GM19452 (cell line): ENCODE results near the gene BST2.

Source experiments
- ATAC-seq: cut with Tn5 transposase; IDR thresholded peaks from one replicate; pipeline ENCODE4 v1.9.1; 2021; ENCODE audit not compliant: unreplicated experiment

BST2 gene

DNA sequence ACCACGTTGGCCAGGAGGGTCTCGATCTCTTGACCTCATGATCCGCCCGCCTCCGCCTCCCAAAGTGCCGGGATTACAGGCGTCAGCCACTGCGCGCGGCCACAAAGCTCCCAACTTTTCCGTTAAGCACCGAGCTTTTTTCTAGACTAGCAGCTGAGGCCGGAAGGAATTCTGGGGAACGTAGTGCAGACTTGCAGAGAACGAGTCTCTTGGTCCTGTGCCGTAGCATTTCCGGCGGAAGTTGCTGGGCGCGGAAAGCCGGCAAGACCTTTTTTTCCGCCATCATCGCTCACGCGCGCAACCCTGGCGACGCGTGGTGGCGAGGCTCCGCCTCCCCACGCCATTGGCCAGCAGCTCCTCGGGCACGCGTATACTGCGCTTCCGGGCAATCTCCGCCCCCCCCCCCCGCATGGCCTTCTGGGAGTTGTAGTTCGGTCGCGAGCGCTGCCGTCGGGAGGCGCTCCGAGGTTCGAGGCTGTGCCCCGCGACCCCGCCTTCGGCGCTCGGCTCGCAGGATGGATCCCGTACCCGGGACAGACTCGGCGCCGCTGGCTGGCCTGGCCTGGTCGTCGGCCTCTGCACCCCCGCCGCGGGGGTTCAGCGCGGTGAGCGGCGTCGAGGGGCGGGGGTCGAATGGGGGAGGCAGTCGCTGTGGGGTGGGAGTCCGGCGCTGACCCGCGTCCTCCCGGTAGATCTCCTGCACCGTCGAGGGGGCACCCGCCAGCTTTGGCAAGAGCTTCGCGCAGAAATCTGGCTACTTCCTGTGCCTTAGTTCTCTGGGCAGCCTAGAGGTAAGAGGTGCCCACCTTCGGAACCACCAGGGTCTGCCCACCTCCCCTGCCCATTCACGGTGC is 14.4 kb upstream of the BST2 start, which contains the start of gene MVB12A:
MVB12A (plus strand) TSS at position 427 of the 854 bp plus-strand sequence; CDS start at position 516, 89 bp downstream.
- peak; percentile 89 for ATAC-seq

DNA sequence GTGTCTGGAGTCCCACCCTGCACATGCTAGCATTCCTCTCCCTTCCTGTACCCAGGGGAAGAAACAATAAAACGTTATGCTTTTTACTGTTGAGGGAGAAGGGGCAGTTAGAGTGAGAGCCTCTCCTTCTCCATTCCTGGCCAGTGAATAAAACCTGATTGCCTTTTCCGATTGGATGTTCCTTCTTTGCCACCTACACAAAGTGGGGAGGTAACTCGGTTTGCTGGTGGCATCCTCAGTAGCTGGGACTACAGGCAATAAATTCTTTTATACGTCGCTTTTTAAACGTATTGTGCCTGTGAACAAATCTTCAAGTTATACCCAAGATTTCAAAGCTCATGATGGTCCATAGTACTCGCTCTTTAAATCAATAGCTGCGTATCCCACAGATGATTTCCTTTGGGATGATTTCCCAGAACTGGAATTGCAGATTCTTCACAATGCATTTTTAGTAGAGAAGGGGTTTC is 13.8 kb upstream of the BST2 start:
- ATAC-seq, result no peak

DNA sequence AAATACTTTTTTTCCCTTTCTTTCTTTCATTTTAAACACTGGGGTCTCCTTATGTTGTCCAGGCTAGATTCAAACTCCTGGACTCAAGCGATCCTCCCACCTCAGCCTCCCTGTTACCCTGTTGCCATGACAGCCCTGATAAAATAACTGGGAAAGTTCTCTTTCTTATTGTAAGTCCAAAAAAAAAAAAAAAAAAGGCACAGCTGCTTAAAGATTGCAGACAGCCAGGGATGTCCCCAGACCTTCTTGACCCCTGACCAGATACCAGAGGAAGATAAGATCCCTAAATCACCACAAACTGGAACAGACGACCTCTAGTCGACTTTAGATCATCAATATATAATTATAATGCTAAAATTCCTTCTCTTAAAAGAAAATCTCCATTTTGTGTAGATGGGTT is 13.3 kb upstream of the BST2 start:
- ATAC-seq, result no peak

DNA sequence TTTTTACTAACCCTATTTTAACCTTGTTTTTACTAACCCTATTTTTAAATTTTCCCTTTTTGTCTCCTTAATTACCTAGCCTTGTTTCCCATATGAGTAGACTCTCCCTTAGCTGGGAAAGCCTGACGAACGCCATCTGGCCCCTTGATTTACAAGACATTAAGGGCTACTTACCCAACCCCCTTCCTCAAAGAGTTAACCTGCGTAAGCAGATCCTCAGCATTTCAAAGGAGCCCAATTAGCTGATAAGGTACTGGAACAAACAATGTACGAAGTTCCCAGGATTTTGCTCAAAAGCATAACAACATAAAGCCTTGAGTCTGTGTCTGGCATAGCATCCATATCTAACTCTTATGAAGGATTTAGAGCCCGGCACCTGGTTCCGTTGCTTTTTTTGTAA is 9.7 kb upstream of the BST2 start:
- no peak for ATAC-seq

DNA sequence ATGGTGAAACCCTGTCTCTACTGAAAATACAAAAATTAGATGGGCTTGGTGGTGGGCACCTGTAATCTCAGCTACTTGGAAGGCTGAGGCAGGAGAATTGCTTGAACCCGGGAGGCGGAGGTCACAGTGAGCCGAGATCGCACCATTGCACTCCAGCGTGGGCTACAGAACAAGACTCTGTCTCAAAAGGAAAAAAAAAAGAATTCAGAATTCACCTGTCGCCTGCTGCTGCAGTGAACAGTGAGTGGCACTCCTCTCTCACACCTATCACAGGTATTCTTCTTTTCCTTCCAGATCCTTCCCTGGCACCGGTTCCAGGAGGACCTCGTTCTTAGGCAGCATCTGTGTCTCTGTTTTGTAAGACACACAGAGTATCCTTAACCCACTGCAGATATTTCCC is 8.7 kb upstream of the BST2 start:
- ATAC-seq, result no peak

DNA sequence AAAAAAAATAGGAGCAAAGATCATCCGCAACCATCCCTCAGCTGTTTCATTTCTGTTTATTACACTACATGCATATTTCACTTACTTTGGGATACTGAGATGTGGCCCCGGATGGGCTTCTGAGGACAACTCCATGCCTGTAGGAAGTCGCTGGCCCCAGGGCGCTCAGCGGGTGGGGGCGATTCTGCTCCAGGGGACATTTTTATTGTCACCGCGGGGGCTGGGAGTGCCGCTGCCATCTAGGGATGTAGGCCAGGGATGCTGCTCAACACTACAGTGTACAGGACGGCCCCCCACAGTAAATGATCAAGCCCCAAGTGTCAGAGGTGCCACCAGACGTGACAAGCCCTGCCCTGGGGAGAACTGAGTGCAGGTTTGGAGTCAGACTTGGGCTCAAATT is 6.4 kb upstream of the BST2 start:
- no peak for ATAC-seq

DNA sequence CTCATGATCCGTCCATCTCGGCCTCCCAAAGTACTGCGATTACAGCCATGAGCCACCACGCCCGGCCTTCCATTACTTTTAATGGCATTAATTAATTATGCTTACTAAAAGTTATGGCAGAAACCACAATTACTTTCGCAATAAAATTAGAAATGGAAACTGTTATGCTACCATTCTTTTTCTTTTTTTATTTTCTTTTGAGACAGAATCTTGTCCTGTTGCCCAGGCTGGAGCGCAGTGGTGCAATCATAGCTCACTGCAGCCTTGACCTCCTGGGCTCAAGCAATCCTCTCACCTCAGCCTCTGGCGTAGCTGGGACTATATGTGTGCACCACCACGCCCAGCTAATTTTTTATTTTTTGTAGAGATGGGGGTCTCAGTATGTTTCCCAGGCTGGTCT is 4.6 kb upstream of the BST2 start:
- ATAC-seq, result no peak

DNA sequence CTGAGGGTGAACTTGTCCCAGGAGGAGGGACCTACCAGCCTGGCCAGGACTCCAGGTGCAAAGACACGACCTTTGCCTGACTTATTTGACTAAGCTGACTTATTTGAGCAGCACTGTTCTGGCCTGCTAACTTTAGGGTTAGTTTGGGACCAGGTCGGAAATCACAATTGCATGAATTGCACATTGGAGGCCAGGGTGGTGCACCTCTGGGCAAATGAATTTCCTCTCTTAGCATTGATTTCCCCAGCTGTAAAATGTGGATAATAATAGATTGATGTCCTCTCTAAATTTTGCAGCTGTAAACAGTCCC is 1.4 kb upstream of the BST2 start:
- no peak for ATAC-seq

DNA sequence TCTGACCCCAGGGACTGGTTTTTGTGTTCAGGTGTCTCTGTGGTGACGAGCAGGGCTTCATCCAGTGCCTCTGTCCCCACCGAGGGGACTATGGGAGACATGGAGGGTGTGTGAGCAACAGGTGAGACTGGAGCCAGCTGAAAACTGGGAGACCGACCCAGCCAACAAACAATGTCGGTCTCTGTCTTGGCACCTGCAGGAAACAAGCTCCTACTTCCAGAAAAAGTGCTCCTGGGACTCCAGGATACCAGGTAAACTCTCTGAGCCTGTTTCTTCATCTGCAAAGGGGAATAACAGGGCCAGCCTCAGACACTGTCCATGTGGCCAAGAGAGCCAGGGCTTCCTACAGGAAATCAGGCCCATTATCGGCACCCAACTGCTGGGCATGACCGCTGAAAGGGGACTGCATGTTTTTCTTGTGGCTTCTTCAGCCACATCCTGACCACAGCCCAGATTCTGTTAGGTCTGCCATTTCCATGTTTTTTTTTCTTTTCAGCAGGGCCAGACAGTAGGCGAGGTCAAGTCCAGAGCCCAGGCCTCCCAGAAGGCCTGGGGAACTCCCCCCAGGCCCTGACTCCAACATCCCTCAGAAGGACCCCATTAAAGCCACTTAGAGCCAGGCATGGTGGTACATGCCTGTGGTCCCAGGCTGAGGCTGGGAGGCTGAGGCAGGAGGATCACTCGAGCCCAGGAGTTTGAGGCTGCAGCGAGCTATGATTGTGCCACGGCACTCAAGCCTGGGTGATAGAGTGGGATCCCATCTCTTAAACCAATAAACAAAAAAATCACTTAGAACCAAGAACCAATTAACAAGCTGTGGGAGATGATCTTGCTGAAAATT is 836 bp upstream of the BST2 start:
- ATAC-seq, result peak; percentile 19

DNA sequence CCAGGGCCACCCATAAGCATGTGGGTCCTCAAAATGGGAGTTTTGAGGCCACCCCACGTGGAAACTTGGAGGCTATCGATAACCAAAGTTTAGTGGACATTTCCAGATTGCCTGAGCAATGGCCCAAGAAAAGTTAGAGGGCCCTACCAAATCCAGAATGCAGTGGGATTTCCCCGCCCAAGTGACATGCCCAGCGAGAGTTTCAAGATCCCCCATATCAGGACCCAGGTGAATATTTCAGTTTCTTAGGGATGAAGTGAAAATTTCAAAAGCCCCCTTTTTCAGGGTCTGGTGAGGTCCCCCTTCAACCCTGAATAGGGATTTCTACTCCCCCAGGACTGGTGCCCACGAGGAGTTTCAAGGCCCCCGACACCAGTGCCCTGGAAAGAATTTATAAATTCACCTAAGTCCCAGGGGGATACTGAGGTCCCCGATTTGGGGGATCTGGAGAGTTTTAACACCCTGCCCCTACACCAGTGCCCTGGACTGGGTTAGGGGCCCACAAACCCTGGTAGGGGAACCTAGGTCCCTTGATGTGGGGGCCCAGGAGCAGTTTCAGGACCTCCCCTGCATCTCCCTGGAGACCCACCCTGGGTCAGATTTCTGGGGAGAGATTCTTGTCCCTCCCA is 695 bp downstream of the BST2 start:
- peak; percentile 9 for ATAC-seq

DNA sequence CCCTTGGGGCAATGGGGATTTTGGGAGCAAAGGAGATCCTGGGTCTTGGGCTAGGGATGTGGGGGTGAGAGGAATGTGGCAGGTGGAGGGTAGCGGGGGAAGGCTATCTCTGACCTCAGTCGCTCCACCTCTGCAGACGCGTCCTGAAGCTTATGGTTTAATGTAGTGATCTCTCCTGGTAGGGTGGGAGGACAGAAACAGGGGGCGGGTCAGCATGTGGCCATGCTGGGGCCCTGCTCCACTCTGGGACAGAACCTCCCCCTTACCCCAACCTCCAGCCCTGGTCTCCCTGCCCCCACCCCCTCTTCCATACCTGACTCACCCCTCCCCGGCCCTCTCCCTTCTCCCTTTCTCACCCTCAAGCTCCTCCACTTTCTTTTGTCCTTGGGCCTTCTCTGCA is 1.4 kb downstream of the BST2 start:
- no peak for ATAC-seq

DNA sequence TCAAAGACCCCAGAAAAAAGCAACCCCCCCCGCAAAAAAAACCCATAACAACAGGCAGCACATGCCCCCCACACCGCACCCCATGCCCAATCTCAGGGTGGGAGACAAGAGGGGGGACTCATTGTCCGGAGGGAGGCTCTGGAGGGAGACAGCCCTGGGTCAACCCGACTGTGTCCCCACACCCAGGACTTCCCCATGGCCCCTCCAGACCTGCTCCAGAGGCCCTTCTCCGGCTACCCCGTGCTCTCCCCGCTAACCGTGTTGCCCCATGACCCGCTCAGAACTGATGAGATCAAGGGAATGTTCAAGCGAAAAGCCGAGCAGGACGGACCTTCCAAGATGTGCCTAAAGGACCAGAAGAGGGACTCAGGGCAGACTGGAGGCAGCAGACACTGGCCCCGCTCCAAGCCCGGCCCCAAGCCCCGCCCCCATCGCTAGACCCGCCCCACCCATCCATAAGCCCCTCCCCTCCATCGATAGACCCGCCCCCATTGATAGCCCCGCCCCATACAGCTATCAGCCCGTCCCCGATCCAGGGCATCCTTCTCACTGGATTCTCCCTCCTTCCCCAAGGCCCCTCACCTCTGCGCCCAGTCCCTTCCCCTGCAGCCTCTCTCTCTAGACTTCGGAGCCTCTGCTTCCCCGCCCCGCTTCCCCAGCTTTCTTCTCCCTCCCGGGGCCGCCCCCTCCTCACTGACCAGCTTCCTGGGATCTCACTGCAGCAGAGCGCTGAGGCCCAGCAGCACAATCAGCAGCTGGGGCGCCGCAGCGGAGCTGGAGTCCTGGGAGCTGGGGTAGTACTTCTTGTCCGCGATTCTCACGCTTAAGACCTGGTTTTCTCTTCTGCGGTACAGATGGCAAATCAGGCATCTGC is 2.2 kb downstream of the BST2 start:
- ATAC-seq, result no peak

DNA sequence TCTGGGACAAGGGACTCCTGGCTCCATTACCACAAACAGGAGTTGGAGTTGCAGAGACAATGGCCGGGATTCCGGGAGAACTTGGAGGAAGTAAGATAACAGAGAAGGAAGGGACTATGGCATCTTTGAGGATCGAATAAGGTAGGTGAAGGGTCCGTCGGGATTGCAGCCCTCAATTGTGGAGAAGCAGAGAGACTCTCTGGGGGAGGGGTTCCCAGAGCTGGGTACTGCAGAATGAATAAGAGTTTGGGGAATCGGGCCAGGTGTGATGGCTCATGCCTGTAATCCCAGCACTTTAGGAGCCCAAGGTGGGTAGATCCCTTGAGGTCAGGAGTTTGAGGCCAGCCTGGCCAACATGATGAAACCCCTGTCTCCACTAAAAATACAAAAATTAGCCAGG is 3.8 kb downstream of the BST2 start:
- ATAC-seq, result no peak

DNA sequence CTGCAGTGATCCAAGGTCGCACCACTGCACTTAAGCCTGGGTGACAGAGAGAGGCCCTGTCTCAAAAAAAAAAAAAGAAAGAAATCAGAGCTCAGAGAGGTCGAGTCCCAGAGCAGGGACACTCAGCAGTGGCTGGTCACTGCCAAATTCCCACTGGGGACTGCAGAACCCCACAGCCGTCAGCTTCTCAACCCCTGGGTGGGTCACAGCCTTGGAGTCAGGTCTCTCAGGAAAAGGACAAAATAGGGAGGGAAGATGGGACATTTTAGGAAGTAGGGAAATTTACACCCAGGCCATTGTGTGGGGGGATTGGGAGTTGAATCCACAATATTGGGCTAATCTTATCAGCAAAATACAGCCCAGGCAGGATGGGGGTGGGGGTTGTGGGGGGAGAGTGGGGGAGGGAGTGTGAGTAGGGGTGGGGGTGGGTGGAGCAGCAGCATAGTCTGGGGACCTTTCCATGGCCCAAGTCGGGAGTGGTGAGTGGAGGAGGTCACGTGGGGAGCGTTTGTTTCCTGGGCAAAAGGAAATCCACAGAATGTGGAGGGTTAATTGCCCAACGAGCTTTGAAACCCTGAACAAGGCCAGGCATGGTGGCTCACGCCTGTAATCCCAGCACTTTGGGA is 6.4 kb downstream of the BST2 start:
- ATAC-seq, result no peak

DNA sequence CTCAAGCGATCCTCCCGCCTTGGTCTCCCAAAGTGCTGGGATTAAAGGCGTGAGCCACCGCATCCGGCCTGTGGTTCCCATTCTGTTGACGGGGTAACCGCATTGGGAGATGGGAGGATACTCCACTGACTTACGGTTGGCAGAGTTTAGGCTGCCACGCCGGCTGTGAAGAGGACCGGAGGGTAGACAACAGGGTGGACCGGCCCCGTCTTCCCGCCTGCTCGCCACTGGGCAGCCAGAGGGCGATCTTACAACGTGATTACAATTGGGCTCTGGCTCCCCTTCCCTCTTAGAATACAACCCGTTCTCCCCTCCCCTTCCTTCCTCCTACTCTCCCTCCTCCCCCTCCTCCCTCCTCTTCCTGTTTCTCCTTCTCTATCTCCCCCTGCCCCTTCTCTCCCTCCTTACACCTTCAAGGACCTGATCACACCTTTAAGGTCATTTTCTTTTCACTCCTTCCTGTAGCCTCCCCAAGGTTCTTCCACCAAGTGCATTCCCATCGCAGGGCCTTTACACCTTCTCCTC is 10.5 kb downstream of the BST2 start:
- ATAC-seq, result no peak

DNA sequence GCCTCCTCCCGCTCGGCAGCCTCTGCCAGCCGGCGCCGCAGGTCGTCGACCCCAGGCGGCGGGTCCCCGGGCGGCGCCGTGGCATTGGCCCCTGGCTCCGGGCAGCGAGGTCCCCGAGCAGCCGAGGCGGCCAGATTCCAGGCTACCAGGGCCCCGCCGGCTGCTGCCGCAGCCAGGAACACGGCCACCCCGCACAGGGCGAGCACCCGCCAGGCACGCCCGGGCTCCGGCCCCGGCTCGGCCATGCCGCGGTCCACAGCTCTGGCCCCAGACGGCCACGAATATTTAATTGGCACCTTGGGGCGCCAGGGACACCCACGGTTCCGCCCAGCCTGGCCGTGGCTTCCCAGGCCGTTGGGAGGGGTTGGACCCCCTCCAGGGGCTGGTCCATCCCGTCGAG is 11.5 kb downstream of the BST2 start, which contains the start of gene CCDC194:
CCDC194 (minus strand) TSS at position 283 of the 400 bp plus-strand sequence; CDS start at position 245, 38 bp downstream.
- no peak for ATAC-seq

DNA sequence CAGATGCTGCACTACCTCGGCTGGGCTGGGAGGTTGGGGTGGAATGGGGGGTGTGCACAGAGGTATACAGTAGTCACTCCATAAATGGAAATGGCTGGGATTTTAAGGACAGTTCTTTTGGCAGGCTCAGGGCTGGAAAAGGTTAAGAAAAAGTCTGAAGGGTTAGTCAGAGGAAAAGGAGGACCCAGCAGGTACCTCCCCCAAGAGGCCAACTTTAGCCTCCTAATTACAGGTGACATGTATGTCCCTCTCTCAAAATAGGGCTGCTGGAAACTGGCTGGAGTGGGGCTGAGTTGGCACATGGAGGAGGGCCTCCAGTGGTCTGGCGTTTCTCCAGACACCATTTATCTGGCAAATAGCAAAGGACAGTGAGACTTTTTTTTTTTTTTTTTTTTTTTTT is 12.4 kb downstream of the BST2 start:
- no peak for ATAC-seq

DNA sequence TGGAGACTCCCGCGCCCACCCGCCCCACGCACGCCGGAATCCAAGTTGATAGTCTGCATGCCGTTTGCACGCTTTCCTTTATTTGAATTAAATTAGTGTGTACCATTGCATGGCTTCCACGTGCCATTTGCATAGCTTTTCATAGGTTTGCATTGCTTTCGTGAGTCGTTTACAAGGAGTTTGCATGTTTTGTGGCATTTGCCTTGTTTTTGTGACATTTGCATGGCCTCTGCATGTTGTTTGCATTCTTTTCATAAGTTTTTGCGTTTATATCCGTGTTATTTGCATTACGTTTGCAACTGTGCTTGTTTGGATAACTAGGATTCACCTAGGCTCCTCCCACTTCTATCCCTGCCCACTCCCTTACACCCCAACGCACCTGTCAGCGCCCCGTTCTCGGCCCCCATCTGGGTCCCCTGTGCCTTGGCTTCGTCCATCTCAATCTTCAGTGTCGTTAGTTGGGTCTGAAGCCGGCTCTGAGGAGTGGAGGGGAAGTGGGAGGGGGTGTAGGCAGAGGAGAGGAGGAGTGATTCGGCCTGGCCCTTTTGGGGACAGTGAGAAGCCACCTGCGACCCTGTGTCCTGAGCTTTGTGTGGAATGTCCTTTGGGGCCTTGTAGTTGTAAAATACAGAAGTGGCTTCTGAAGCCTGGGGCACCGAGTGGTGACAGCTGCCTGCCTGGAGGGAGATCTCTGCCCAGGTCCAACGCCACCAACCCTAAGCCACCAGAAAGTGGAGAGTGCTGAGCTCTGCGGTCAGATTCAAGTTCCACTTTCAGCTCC is 13.9 kb downstream of the BST2 start:
- no peak for ATAC-seq
